ENCODE measurements around the gene PALM3. TPM values are rescaled to one million over a fixed set of nuclear protein-coding genes. Genes with fewer than 3 reads are reported as not detected.
A peak's percentile ranks its signal among the peaks of the same experiment; 100 is the strongest.

The PALM3 gene
- total RNA-seq, 6 experiments from 2014 or later, result 1.2 to 4.0 (median 2.8) TPM

DNA sequence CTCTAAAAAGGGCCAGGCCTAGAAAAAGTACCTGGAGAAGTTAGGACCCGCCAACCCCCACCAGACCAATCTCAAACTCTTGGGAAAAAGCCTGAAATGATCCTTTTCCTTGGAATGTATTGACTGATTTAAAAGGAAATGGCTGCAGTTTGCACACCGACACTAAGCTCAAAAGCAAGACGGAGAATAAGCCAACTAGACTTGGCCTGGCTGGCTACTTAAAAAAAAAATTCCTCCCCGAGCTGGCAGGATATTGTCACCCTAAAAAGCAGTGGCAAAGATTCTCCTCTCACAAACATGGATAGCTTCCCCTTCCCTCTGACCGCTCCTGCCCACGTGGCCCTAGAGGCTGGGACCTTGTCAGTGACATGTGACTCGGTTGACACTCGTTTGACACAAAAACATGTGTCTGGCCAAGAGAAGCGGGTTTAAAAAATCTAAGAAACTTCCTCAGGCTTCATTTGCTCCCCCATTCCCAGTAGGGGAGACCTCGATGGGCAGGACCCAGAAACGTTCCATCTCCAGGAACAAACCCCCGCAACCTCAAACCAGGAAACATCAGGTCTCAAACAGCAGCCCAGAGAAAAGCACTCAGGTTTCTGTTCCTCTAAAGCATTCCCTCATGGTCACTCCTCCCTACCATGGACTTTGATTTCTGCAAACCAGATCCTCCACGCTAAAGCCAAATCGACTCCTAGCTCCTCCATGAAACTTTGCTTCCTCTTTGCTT lies 57.1 kb downstream of the PALM3 start:
- no peaks in the 10 kb centered on the region for H3K9me3 Mint-ChIP-seq
- H3K36me3 Mint-ChIP-seq (ENCODE audit: low read depth), result no peaks in the 10 kb centered on the region
- peaks cover 3% of the 10 kb centered on the region; the same call in 1 of the 2 replicates for H3K27me3 Mint-ChIP-seq (ENCODE audit: insufficient read depth)
- no peak for DNase-seq
- peaks cover 17% of the 10 kb centered on the region for H3K4me1 Mint-ChIP-seq (ENCODE audit: low read depth)
- peak overlapping the region; percentile 100 for H3K27ac Mint-ChIP-seq
- H3K4me3 Mint-ChIP-seq, result peak overlapping the region; percentile 73
- no peak for TF ChIP-seq CTCF (IDR thresholded peaks at IDR 0.05)

Other genes starting within 250 kb of the PALM3 start
- gene NANOS3, start 184.9 kb downstream of the PALM3 start, total RNA-seq (2021; fragmentation: NEBNext Ultra II Directional; extraction: Animal tissue kit (Norgen Biotek cat#: 25700)), result 1 to 10 TPM in 5 of 6 experiments, under 1 TPM in 1; 0.91 to 1.7 (median 1.4) TPM
- under 1 TPM; 0.37 to 0.67 (median 0.55) TPM for gene BRME1, start 156.0 kb downstream of the PALM3 start, total RNA-seq (2021; fragmentation: NEBNext Ultra II Directional; extraction: Animal tissue kit (Norgen Biotek cat#: 25700))
- 10 to 100 TPM; 22.9 to 28.3 (median 25.5) TPM for gene CC2D1A, start 155.9 kb downstream of the PALM3 start, total RNA-seq (2021; fragmentation: NEBNext Ultra II Directional; extraction: Animal tissue kit (Norgen Biotek cat#: 25700))
- 10 to 100 TPM; 10.1 to 13.7 (median 12.2) TPM for gene PODNL1, start 123.7 kb downstream of the PALM3 start, total RNA-seq (2021; fragmentation: NEBNext Ultra II Directional; extraction: Animal tissue kit (Norgen Biotek cat#: 25700))
- gene DCAF15, start 109.6 kb downstream of the PALM3 start, total RNA-seq (2021; fragmentation: NEBNext Ultra II Directional; extraction: Animal tissue kit (Norgen Biotek cat#: 25700)), result 10 to 100 TPM; 19.9 to 29.0 (median 26.5) TPM
- gene RFX1, start 55.8 kb downstream of the PALM3 start, total RNA-seq (2021; fragmentation: NEBNext Ultra II Directional; extraction: Animal tissue kit (Norgen Biotek cat#: 25700)), result 10 to 100 TPM; 11.6 to 13.0 (median 12.2) TPM
- not detected for gene RLN3, start 33.9 kb downstream of the PALM3 start, total RNA-seq (2021; fragmentation: NEBNext Ultra II Directional; extraction: Animal tissue kit (Norgen Biotek cat#: 25700))
- gene IL27RA, start 30.3 kb downstream of the PALM3 start, total RNA-seq (2021; fragmentation: NEBNext Ultra II Directional; extraction: Animal tissue kit (Norgen Biotek cat#: 25700)), result 1 to 10 TPM; 4.7 to 6.1 (median 5.1) TPM
- gene MISP3, start 10.7 kb upstream of the PALM3 start, total RNA-seq (2021; fragmentation: NEBNext Ultra II Directional; extraction: Animal tissue kit (Norgen Biotek cat#: 25700)), result 1 to 10 TPM in 2 of 6 experiments, under 1 TPM in 4; 0.62 to 1.2 (median 0.88) TPM
- not detected for gene C19orf67, start 23.7 kb upstream of the PALM3 start, total RNA-seq (2021; fragmentation: NEBNext Ultra II Directional; extraction: Animal tissue kit (Norgen Biotek cat#: 25700))
- 10 to 100 TPM; 33.0 to 48.6 (median 35.9) TPM for gene SAMD1, start 28.7 kb upstream of the PALM3 start, total RNA-seq (2021; fragmentation: NEBNext Ultra II Directional; extraction: Animal tissue kit (Norgen Biotek cat#: 25700))
- 100 to 1,000 TPM; 137 to 170 (median 149) TPM for gene PRKACA, start 55.7 kb upstream of the PALM3 start, total RNA-seq (2021; fragmentation: NEBNext Ultra II Directional; extraction: Animal tissue kit (Norgen Biotek cat#: 25700))
- gene ASF1B, start 74.5 kb upstream of the PALM3 start, total RNA-seq (2021; fragmentation: NEBNext Ultra II Directional; extraction: Animal tissue kit (Norgen Biotek cat#: 25700)), result 10 to 100 TPM; 11.0 to 22.8 (median 18.6) TPM
- 1 to 10 TPM; 1.6 to 2.9 (median 2.2) TPM for gene ADGRL1, start 144.1 kb upstream of the PALM3 start, total RNA-seq (2021; fragmentation: NEBNext Ultra II Directional; extraction: Animal tissue kit (Norgen Biotek cat#: 25700))